MM.1S (cell line): Measurements from ENCODE around the gene MACROD2.

ENCODE experiments used
- DNase-seq: peaks from one replicate; pipeline ENCODE4 v3.0.0-alpha.2; 2015
- H2AFZ ChIP-seq: fragments of 300-600 bp; sonication (generic); 2 replicates; pipeline ENCODE4 v1.6.0; 2016; ENCODE audit warnings: antibody characterized with exemption, low read length
- H3F3A ChIP-seq: fragments of 300-600 bp; sonication (generic); 2 replicates; pipeline ENCODE4 v1.6.1; 2016; ENCODE audit warnings: mild to moderate bottlenecking, antibody characterized with exemption, low read length, moderate library complexity, mixed read lengths; ENCODE audit not compliant: insufficient read depth
- H3K27ac ChIP-seq: fragments of 300-600 bp; sonication (generic); 2 replicates; pipeline ENCODE4 v1.5.1; 2016; ENCODE audit warnings: mild to moderate bottlenecking, low read length
- H3K27me3 ChIP-seq: fragments of 300-600 bp; sonication (generic); replicated peaks from 2 replicates; pipeline ENCODE4 v1.6.0; 2016; ENCODE audit warnings: low read length; ENCODE audit not compliant: insufficient read depth
- H3K36me3 ChIP-seq: fragments of 300-600 bp; sonication (generic); replicated peaks from 2 replicates; pipeline ENCODE4 v1.6.1; 2016; ENCODE audit warnings: mild to moderate bottlenecking, low read length, mixed read lengths; ENCODE audit not compliant: insufficient read depth
- H3K4me1 ChIP-seq: fragments of 300-600 bp; sonication (generic); 2 replicates; pipeline ENCODE4 v1.6.1; 2016; ENCODE audit warnings: low read length, mixed read lengths
- H3K4me2 ChIP-seq: fragments of 300-600 bp; sonication (generic); 2 replicates; pipeline ENCODE4 v1.6.0; 2016; ENCODE audit warnings: low read depth, low read length
- H3K4me3 ChIP-seq: fragments of 300-600 bp; sonication (generic); 2 replicates; pipeline ENCODE4 v1.5.1; 2016; ENCODE audit warnings: low read length, mixed read lengths
- H3K79me2 ChIP-seq: fragments of 300-600 bp; sonication (generic); 2 replicates; pipeline ENCODE4 v1.6.1; 2016; ENCODE audit warnings: mixed run types, low read length, mixed read lengths
- H3K9ac ChIP-seq: fragments of 300-600 bp; sonication (generic); 2 replicates; pipeline ENCODE4 v1.6.1; 2016; ENCODE audit warnings: low read length, mixed read lengths
- H3K9me2 ChIP-seq: fragments of 300-600 bp; sonication (generic); replicated peaks from 2 replicates; pipeline ENCODE4 v1.6.1; 2016; ENCODE audit warnings: mild to moderate bottlenecking, low read length, mixed read lengths; ENCODE audit not compliant: insufficient read depth
- H3K9me3 ChIP-seq: fragments of 300-600 bp; sonication (generic); replicated peaks from 2 replicates; pipeline ENCODE4 v1.6.1; 2016; ENCODE audit warnings: mild to moderate bottlenecking, low read length, mixed read lengths; ENCODE audit not compliant: insufficient read depth
- H4K20me1 ChIP-seq: fragments of 300-600 bp; sonication (generic); 2 replicates; pipeline ENCODE4 v1.6.1; 2016; ENCODE audit warnings: mild to moderate bottlenecking, low read length, moderate library complexity, mixed read lengths; ENCODE audit not compliant: insufficient read depth
- CTCF ChIP-seq: fragments of 300-600 bp; sonication (generic); IDR thresholded peaks from 2 replicates; pipeline ENCODE4 v1.5.1; 2016; ENCODE audit warnings: antibody characterized with exemption, low read length, mixed read lengths
- EZH2 ChIP-seq: fragments of 300-600 bp; sonication (generic); optimal IDR thresholded peaks from 2 replicates; pipeline ENCODE3; 2017; ENCODE audit warnings: low read depth, mild to moderate bottlenecking, antibody characterized with exemption, low read length, mixed read lengths
- EZH2phosphoT487 ChIP-seq: fragments of 300-600 bp; sonication (generic); IDR thresholded peaks from 2 replicates; pipeline ENCODE4 v1.6.1; 2018; ENCODE audit warnings: antibody characterized with exemption, low read length

Gene MACROD2

GRCh38 chr20:15612769-15613168 is 1617.5 kb downstream of the MACROD2 start:
- Histone ChIP-seq H3K27ac (no peak overlapping the region), H3K9ac (no peak overlapping the region)

GRCh38 chr20:15613530-15613929 is 1618.2 kb downstream of the MACROD2 start:
- H3K4me2 ChIP-seq: no peak overlapping the region
- TF ChIP-seq EZH2: no peak
- no peak for TF ChIP-seq EZH2phosphoT487
- no peak for TF ChIP-seq CTCF
- H3K9me3 ChIP-seq: no peaks in the 10 kb centered on the region
- H3K9ac ChIP-seq: no peak overlapping the region
- H3F3A ChIP-seq: no peaks in the 10 kb centered on the region
- DNase-seq: no peak
- no peak overlapping the region for H3K27ac ChIP-seq
- H3K4me1 ChIP-seq: no peaks in the 10 kb centered on the region
- H3K36me3 ChIP-seq: no peaks in the 10 kb centered on the region
- H2AFZ ChIP-seq: no peak overlapping the region
- H3K4me3 ChIP-seq: no peak overlapping the region
- H3K9me2 ChIP-seq: no peaks in the 10 kb centered on the region
- H4K20me1 ChIP-seq: no peaks in the 10 kb centered on the region
- no peaks in the 10 kb centered on the region for H3K27me3 ChIP-seq
- H3K79me2 ChIP-seq: no peaks in the 10 kb centered on the region

More at GRCh38 chr20:15612769-15613168, 1617.5 kb downstream of the MACROD2 start:
- no peak overlapping the region for H2AFZ ChIP-seq
- no peaks in the 10 kb centered on the region for H3K79me2 ChIP-seq
- H3K4me2 ChIP-seq: no peak overlapping the region
- H3K36me3 ChIP-seq: no peaks in the 10 kb centered on the region
- TF ChIP-seq EZH2 (no peak), CTCF (no peak), EZH2phosphoT487 (no peak)
- H3F3A ChIP-seq: no peaks in the 10 kb centered on the region
- no peaks in the 10 kb centered on the region for H3K27me3 ChIP-seq
- no peak overlapping the region for H3K4me3 ChIP-seq
- H4K20me1 ChIP-seq: no peaks in the 10 kb centered on the region
- no peaks in the 10 kb centered on the region for H3K4me1 ChIP-seq
- no peaks in the 10 kb centered on the region for H3K9me3 ChIP-seq
- no peak for DNase-seq
- no peaks in the 10 kb centered on the region for H3K9me2 ChIP-seq

GRCh38 chr20:15616626-15617025 is 1621.3 kb downstream of the MACROD2 start:
- H3K4me1 ChIP-seq: no peaks in the 10 kb centered on the region
- no peaks in the 10 kb centered on the region for H3K36me3 ChIP-seq
- H3K9me3 ChIP-seq: no peaks in the 10 kb centered on the region
- no peak overlapping the region for H3K27ac ChIP-seq
- no peaks in the 10 kb centered on the region for H4K20me1 ChIP-seq
- no peaks in the 10 kb centered on the region for H3F3A ChIP-seq
- H3K9me2 ChIP-seq: no peaks in the 10 kb centered on the region
- no peak overlapping the region for H3K4me3 ChIP-seq
- H2AFZ ChIP-seq: no peak overlapping the region
- no peaks in the 10 kb centered on the region for H3K79me2 ChIP-seq
- no peak overlapping the region for H3K4me2 ChIP-seq
- no peaks in the 10 kb centered on the region for H3K27me3 ChIP-seq
- TF ChIP-seq EZH2 (no peak), EZH2phosphoT487 (no peak), CTCF (no peak)
- DNase-seq: no peak
- no peak overlapping the region for H3K9ac ChIP-seq
